GM12878 (cell line): ENCODE results near the gene OTUB2. TPM values are rescaled to one million over a fixed set of nuclear protein-coding genes. Genes with fewer than 3 reads are reported as not detected.

Source experiments
- ATAC-seq: fragments of 200-7000 bp; cut with Tn5 transposase; 3 replicates; pipeline ENCODE4 v1.9.1; 2020; ENCODE audit warnings: mild to moderate bottlenecking, moderate library complexity
- BruUV-seq: library from RNA; stranded (reverse); fragments of 400-500 nt; replicated peaks from 2 replicates; lab custom pipeline; 2021; lab: Mats Ljungman, UMichigan
- CTCF ChIA-PET: fragments of 300-600 bp; sonication (Branson Sonifier 250); formaldehyde crosslinking; extraction: SDS; loops from one replicate; lab custom pipeline; 2021; ENCODE audit warnings: inconsistent platforms; lab: Yijun Ruan, JAX
- POLR2A ChIA-PET: fragments of 350-600 bp; formaldehyde crosslinking; extraction: SDS; loops from one replicate; lab custom pipeline; 2021; ENCODE audit warnings: inconsistent platforms; lab: Charles Lee
- RAD21 ChIA-PET: fragments of 300-600 bp; sonication (Branson Sonifier 250); formaldehyde crosslinking; loops from one replicate; lab custom pipeline; 2023; ENCODE audit warnings: antibody characterized with exemption; ENCODE audit not compliant: unreplicated experiment; lab: Charles Lee
- SMC1A ChIA-PET: fragments of 300-600 bp; sonication (Branson Sonifier 250); formaldehyde crosslinking; loops from one replicate; lab custom pipeline; 2023; ENCODE audit not compliant: unreplicated experiment, uncharacterized antibody; lab: Charles Lee
- DNase-seq: peaks from one replicate; pipeline ENCODE4 v3.0.0-alpha.2; 2011; ENCODE audit warnings: low read depth, low spot score
- FAIRE-seq: peaks from 3 replicates; lab custom pipeline; 2011; peaks lifted over from hg19 to GRCh38; lab: Jason Lieb, UNC
- H2AFZ ChIP-seq: 2 replicates; pipeline ENCODE4 v1.6.0; 2011; ENCODE audit warnings: low read depth, low read length, control low read depth; ENCODE audit not compliant: control insufficient read depth
- H3K27ac ChIP-seq: 2 replicates; pipeline ENCODE4 v1.5.1; 2011; ENCODE audit warnings: control low read depth; ENCODE audit not compliant: control insufficient read depth, insufficient read depth
- H3K27me3 ChIP-seq, 2 experiments: replicated peaks in 1 of 2; 2 replicates each; pipeline versions ENCODE4 v1.6.0 to v1.6.1; 2011; ENCODE audit warnings: low read length in 1 of 2; ENCODE audit not compliant: control insufficient read depth in 2 of 2, insufficient read depth in 2 of 2
- H3K36me3 ChIP-seq, 2 experiments: 2 replicates each; pipeline ENCODE4 v1.5.1; 2011; ENCODE audit warnings: low read length in 1 of 2; ENCODE audit not compliant: control insufficient read depth in 2 of 2, insufficient read depth in 2 of 2
- H3K4me1 ChIP-seq: 2 replicates; pipeline ENCODE4 v1.6.1; 2011; ENCODE audit warnings: mild to moderate bottlenecking, low read length, moderate library complexity, mixed read lengths; ENCODE audit not compliant: control insufficient read depth, insufficient read depth
- H3K4me2 ChIP-seq: 2 replicates; pipeline ENCODE4 v1.6.0; 2011; ENCODE audit warnings: control low read depth; ENCODE audit not compliant: control insufficient read depth, insufficient read depth
- H3K4me3 ChIP-seq: fragments of 200-600 bp; sonication (generic); 2 replicates; pipeline ENCODE4 v1.5.1; 2016
- H3K79me2 ChIP-seq: 2 replicates; pipeline ENCODE4 v1.6.0; 2011; ENCODE audit warnings: low read length; ENCODE audit not compliant: control insufficient read depth, insufficient read depth
- H3K9ac ChIP-seq: 2 replicates; pipeline ENCODE4 v1.8.0; 2011; ENCODE audit warnings: low read length, control low read depth, mixed read lengths; ENCODE audit not compliant: control insufficient read depth, insufficient read depth
- H3K9me3 ChIP-seq: replicated peaks from 3 replicates; pipeline ENCODE4 v1.5.1; 2011; ENCODE audit warnings: mild to moderate bottlenecking, low read length; ENCODE audit not compliant: control insufficient read depth, insufficient read depth
- H4K20me1 ChIP-seq: 2 replicates; pipeline ENCODE4 v1.6.0; 2011; ENCODE audit not compliant: control insufficient read depth, insufficient read depth
- CBFB ChIP-seq: IDR thresholded peaks from 2 replicates; pipeline ENCODE4 v1.6.1; 2016; ENCODE audit warnings: antibody characterized with exemption, low read depth
- EED ChIP-seq: sonication (generic); IDR thresholded peaks from 2 replicates; pipeline ENCODE4 v1.6.1; 2016; ENCODE audit warnings: antibody characterized with exemption, low read depth
- EP300 ChIP-seq, 2 experiments: fragments of 150-350 bp in 1 of 2; IDR thresholded peaks; 2 replicates each; pipeline ENCODE4 v1.6.1; 2011 to 2012; ENCODE audit warnings: low read depth in 2 of 2, low read length in 2 of 2, borderline replicate concordance in 1 of 2, improper control_type of control experiment in 1 of 2, inconsistent platforms in 1 of 2; ENCODE audit not compliant: control insufficient read depth in 1 of 2
- JUNB ChIP-seq: IDR thresholded peaks from 2 replicates; pipeline ENCODE4 v1.6.1; 2016; ENCODE audit warnings: antibody characterized with exemption, mild to moderate bottlenecking
- NFYA ChIP-seq: IDR thresholded peaks from 2 replicates; pipeline ENCODE4 v1.6.1; 2011; ENCODE audit warnings: low read depth, mild to moderate bottlenecking, low read length, improper control_type of control experiment, borderline replicate concordance
- RUNX3 ChIP-seq: IDR thresholded peaks from 2 replicates; pipeline ENCODE4 v1.6.1; 2012; ENCODE audit warnings: low read length, inconsistent platforms
- YY1 ChIP-seq: IDR thresholded peaks from 2 replicates; pipeline ENCODE4 v1.6.1; 2011; ENCODE audit warnings: low read depth, mild to moderate bottlenecking, low read length
- ZSCAN29 ChIP-seq: fragments of 450-650 bp; IDR thresholded peaks from 2 replicates; pipeline ENCODE4 v1.6.1; 2017; ENCODE audit warnings: mild to moderate bottlenecking, moderate library complexity
- WGBS: methylation state at CpG from one replicate; pipeline ENCODE4 v1.1.6; 2016; ENCODE audit warnings: low lambda C conversion rate; ENCODE audit not compliant: insufficient replicate concordance, insufficient coverage; ENCODE audit errors: missing lambda C conversion rate; 5-methylcytosine and 5-hydroxymethylcytosine counted together
- in situ Hi-C: fragments of 300-500 bp; cut with MboI; formaldehyde crosslinking; loops from 9 replicates; pipeline ENCODE4 v1.14.3; 2018; ENCODE audit warnings: mixed read lengths
- intact Hi-C: fragments of 100-400 bp; cut with micrococcal nuclease; formaldehyde crosslinking; loops from one replicate; pipeline ENCODE4 v1.14.2; 2022; ENCODE audit not compliant: unreplicated experiment
- polyA plus RNA-seq, 11 experiments: library from polyadenylated mRNA; depleted of rRNA in 4 of 11; unstranded in 6 of 11; stranded (reverse) in 5 of 11; fragments of >200 nt; fragmentation: Nextera tagmentation in 4 of 11; fragmentation: Illumina TruSeq in 1 of 11; extraction: Ambion mirVana in 4 of 11; extraction: Trizol in 1 of 11; gene quantifications; 1 replicate in 1 of 11; 2 replicates in 10 of 11; pipeline versions ENCODE4 v1.2.1 to v1.2.3, GENCODE V29; 2011 to 2016; ENCODE audit warnings: inconsistent platforms in 2 of 11, missing spikeins in 2 of 11, low read depth in 1 of 11
- total RNA-seq, 4 experiments: library from RNA; depleted of rRNA in 3 of 4; stranded (reverse); fragments of >200 nt in 3 of 4; fragmentation: Illumina TruSeq in 1 of 4; extraction: Trizol in 1 of 4; gene quantifications; 2 replicates each; pipeline versions ENCODE4 v1.2.1 to v1.2.3, GENCODE V29; 2013 to 2021

Gene OTUB2
- total and polyA plus RNA-seq, 10 of the 15 experiments (the other 5 are each of a cell fraction or from before 2014, with no cell fraction given), result 0.05 to 0.82 (median 0.43) TPM

DNA sequence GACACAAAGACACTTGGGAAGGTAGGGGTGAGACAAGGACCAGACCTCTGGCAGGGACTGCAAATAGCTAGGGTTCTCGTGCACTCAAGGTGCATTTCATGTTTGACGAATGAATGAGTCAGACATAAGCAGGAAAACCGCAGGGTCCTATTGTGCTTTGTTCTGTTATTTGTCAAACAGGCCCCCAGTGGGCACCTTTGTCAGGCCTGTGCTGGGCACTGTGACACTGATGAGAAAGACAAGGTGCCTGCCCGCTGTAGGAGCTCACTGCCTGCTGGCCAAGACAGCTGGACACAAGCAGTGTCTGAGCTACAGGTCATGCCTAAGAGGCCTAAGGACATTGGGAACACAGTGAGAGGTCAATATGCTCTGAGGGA is 2.3 kb downstream of the OTUB2 start:
- in situ Hi-C loops (no loop called here), intact Hi-C loops (no loop called here)
- ATAC-seq (peak; percentile 16), FAIRE-seq (no peak), DNase-seq (no peak)
- ChIA-PET POLR2A (interaction anchor here (1.2 kb wide), 1 partner anchor 19 kb away, joined by 3 read pairs; no protein-coding TSS in a partner anchor), CTCF (interaction anchor here (1.0 to 2.8 kb wide), 5 partner anchors 13 to 108 kb away, joined by 3 to 9 read pairs (median 4); no protein-coding TSS in a partner anchor), RAD21 (interaction anchor here (0.6 to 2.2 kb wide), 4 partner anchors 8 to 108 kb away, joined by 3 to 7 read pairs (median 4); partner anchors contain the start of genes DDX24 and IFI27L1), SMC1A (interaction anchor here (1.3 to 2.4 kb wide), 3 partner anchors 11 to 27 kb away, joined by 4 to 7 read pairs (median 5); no protein-coding TSS in a partner anchor)
- no TSS peak for BruUV-seq
- no peaks in the 10 kb centered on the region for H3K27me3 ChIP-seq
- no peaks in the 10 kb centered on the region for H3K79me2 ChIP-seq
- TF ChIP-seq NFYA (no peak), YY1 (no peak), EED (peak; percentile 30; the same call in 1 of the 2 replicates), EP300 (IDR thresholded peaks at IDR 0.05; ENCODE audit: borderline replicate concordance in 1 of 2, control insufficient read depth in 1 of 2, low read depth in 2 of 2, low read length in 2 of 2) (peak in 1 of 2 experiments; percentile 21; a peak in 1 of 4 replicates), RUNX3 (peak; percentile 86), ZSCAN29 (no peak), JUNB (peak; percentile 48; the same call in 1 of the 2 replicates), CBFB (peak; percentile 46; the same call in 1 of the 2 replicates)
- H3K27ac ChIP-seq, result no peak overlapping the region
- H3K9ac ChIP-seq, result no peak overlapping the region
- H3K4me3 ChIP-seq, result no peak overlapping the region
- no peaks in the 10 kb centered on the region for H3K4me1 ChIP-seq
- no peaks in the 10 kb centered on the region for H3K9me3 ChIP-seq
- no peaks in the 10 kb centered on the region for H4K20me1 ChIP-seq
- H3K4me2 ChIP-seq, result no peak overlapping the region
- no peaks in the 10 kb centered on the region for H3K36me3 ChIP-seq
- no peak overlapping the region for H2AFZ ChIP-seq
- 28% methylated on average over 4 of the region's 4 CpGs for WGBS
